OCI-M2 (cell line): Measurements from ENCODE around the gene PICK1.
"Not testable (repeated sequence)": the region's sequence is repeated elsewhere in the genome, so short reads cannot be mapped to it uniquely, and the experiment has no call there.

Experiments used
- DNase-seq: peaks from one replicate; lab custom pipeline; 2025; ENCODE audit not compliant: unreplicated experiment; lab: John Stamatoyannopoulos, UW

The PICK1 gene

GRCh38 chr22:38110863-38111852 lies 54.0 kb downstream of the PICK1 start:
- no peak for DNase-seq

DNA sequence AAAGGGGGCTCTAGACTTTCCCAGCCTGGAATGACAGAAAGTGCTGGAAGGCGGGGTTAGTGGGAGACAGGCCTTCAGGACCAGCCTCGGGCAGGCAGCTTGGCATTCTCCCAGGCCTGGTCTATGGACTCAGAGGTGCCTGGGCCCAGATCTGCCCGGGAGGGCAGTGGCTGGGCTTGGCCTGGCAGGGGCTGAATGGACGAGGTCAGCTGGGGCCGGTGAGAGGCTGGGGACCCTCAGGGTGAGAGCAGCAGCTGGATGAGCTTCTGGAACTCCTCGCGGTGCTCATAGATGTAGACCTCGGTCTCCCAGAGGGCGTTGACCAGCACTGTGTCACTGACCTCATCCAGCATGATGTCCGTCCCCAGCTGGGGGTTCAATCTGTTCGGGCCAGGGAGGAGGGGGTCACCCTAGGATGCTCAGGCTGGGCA lies 54.7 kb downstream of the PICK1 start:
- DNase-seq, result no peak

DNA sequence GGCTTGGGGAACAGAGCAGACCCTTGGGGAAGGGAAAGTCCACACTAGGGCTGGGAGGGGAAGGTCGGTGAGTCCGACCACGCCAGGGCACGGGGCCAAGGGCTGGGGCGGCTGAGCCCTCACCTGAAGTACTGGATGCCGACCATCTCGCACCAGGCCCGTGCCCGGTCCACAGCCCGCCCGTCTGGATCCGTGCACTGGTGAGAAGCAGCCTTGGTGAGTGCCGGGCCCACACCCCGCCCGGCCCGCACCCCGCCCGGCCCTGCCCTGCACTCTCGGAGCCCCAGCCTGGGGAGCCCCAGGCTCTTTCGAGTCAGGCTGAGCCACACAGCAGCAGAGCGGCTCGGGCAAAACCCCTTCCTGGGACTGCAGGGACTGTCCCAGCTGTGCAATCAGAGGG lies 55.2 kb downstream of the PICK1 start:
- no peak for DNase-seq

- no peak for DNase-seq
Observed at GRCh38 chr22:38114484-38115398, 57.5 kb downstream of the PICK1 start.

DNA sequence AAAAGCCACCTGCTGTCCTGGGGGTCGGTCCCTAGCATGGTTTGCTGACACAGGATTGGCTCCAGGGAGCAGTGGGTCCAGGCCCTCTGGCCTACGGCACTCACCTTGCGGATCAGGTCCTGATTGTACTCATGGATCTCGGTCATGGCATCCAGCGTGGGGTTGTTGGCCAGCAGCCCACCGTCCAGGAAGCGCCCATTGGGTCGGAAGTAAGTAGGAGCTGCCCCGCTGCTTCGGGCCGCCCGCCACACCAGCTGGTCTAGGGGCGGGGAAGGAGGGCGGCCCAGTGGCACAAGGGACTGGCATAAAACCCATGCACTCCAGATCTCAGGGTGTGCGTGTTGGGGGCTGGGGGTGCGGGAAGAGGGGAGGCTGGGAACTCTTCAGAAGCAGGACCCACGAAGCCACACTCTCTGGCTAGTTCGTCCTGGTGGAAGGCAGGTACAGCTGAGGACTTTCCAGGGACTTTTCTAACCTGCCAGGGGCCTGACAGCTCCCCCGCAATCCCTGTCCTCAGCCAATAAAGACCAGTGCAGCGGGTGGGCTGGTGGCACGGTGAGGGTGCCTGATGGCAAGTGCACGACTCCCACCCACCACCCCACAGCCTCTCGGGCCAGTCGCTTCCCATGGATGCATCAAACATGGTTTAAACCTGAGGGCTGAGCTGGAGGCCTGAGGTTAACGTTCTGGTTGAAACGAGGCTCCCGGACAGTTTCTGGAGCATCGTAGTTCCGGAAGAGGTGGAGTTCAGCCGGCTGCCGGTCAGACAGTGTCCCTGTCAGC lies 58.4 kb downstream of the PICK1 start:
- no peak for DNase-seq

DNA sequence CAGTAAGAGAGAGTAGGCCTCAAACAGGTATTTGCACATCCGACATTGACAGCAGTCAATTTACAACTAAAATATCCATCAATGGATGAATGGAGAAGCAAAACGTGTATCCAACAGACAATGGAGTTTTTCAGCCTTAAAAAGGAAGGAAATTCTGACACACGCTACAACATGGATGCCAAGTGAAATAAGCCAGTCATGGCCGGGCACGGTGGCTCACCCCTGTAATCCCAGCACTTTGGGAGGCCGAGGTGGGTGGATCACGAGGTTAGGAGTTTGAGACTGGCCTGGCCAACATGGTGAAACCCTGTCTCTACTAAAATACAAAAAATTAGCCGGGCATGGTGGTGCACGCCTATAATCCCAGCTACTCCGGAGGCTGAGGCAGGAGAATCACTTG lies 60.4 kb downstream of the PICK1 start:
- DNase-seq, result not testable (repeated sequence)

- DNase-seq, result no peak
Observed at GRCh38 chr22:38118182-38118581, 61.0 kb downstream of the PICK1 start.

DNA sequence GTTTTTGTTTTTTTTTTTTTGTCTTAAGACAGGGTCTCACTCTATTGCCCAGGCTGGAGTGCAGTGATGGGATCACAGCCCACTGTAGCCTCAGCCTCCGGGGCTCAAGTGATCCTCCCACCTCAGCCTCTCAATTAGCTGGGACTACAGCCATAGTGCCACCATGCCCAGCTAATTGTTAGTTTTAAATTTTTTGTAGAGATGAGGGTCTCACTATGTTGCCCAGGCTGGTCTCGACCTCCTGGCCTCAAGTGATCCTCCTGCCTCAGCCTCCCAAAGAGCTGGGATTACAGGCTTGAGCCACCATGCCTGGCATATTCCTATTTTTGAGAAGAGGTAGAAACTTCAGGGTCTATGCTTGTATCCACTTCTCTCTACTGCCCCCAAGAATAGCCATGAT lies 61.5 kb downstream of the PICK1 start:
- not testable (repeated sequence) for DNase-seq

DNA sequence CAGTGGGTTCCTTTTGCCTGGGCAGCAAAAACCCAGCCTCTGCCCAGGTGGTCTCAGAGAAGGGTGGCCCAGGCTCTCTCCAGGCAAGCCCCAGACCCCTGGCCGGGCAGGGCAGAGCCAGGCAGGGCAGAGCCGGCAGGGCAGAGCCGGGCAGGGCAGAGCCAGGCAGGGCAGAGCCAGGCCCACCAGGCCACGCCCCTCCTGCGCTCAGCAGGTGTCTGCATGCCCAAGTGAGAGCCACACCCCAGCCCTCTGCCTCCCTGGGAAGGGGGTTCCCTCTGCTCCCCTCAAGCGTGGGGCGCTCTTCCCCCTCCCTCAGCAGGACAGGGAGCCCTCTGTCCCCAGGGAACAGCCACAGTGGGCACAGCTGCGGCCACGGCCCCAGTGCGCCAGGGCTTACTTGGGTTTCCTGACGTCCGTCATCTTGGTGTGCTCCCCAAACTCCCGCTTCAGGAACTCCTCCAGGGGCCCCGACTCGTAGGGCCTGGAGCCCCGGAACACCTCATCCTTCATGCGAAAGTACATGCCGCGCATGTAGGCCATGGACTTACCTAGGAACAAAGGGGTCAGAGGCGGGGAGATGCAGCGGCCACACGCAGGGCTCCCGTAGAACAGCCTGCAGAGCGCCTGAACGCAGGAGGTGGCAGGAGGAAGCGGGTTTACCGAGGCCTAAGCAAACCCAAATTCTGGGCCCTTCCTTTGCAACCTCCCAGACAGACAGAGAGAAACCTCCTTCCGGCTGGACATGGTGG lies 63.3 kb downstream of the PICK1 start:
- DNase-seq, result no peak

DNA sequence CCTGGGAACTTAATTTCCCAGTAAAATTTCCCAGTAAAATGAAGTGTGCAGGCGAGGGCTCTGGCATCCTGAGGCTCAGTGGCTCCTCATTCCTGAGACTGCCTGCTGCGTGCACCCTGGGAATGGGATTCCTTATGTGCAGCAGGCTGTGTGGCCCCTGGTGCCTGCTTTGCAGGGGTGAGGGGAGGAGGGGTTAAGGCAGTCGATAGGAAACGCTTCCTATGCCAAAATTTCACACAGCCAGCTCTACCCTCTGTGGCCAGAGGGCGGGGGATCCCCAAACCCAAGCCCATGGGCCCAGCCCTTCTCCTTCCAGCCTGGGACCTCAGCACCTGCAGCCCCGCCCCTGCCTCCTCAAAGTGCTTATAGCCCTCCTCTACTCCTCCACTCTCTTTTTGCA lies 65.4 kb downstream of the PICK1 start:
- DNase-seq, result no peak

DNA sequence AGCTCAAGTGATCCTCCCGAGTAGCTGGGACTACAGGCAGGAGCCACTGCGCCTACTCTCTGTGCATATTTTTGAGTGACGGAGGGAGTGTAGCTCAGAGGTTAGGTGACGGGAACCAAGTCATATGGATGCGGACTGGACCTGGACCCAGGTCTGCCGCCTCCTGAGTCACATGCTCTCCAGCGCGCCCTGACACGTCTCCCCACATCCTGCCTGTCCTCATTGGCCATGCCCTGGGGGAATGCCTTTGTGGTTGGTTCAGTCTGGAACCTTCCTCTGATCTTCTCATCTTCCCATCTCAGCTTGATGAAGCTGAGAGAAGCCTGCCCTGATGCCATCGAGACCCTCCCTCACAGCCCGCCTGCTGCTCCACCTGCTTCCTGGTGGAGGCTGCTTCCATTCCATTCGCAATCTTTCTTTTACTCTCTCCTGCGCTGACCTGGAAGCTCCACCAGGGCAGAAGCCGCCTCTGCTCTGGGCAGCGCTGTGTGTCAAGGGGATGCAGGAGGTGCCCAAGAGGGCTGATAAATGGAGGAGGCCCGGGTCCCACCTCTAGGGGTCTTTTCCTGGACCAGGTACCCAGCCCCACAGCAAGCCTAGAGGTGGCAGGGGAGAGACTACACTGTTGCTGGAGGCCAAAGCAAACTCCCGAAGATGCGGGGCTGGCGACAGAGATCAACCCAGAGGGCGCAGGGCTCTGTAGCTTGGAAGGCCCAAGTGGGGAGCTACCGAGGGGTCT lies 67.2 kb downstream of the PICK1 start:
- no peak for DNase-seq

GRCh38 chr22:38125038-38125610 lies 67.9 kb downstream of the PICK1 start:
- DNase-seq, result no peak
